SK-N-SH treated with all-trans-retinoic acid at 6 μM for 48 hours (cell line): Measurements from ENCODE around the gene TNPO2.
A peak's percentile ranks its signal among the peaks of the same experiment; 100 is the strongest.

Experiments
- ATAC-seq: fragments of 200-7000 bp; cut with Tn5 transposase; 3 replicates; pipeline ENCODE4 v1.9.1; 2020; ENCODE audit warnings: mild to moderate bottlenecking, moderate library complexity
- BACH2 ChIP-seq: fragments of 250-450 bp; sonication (Bioruptor Pico); IDR thresholded peaks from 2 replicates; pipeline ENCODE4 v1.9.0; 2021; ENCODE audit warnings: mild to moderate bottlenecking, borderline replicate concordance
- CREB5 ChIP-seq: fragments of 250-450 bp; sonication (Bioruptor Pico); IDR thresholded peaks from 2 replicates; pipeline ENCODE4 v1.5.1; 2020; ENCODE audit warnings: low read depth, mild to moderate bottlenecking, moderate library complexity
- CSDC2 ChIP-seq: fragments of 250-450 bp; sonication (Bioruptor Pico); IDR thresholded peaks from 2 replicates; pipeline ENCODE4 v1.5.0; 2020; ENCODE audit warnings: mild to moderate bottlenecking, moderate library complexity
- CSRNP3 ChIP-seq: fragments of 250-450 bp; sonication (Bioruptor Pico); IDR thresholded peaks from 2 replicates; pipeline ENCODE4 v1.5.1; 2021; ENCODE audit warnings: mild to moderate bottlenecking, moderate library complexity
- ESRRG ChIP-seq: fragments of 250-450 bp; sonication (Bioruptor Pico); IDR thresholded peaks from 2 replicates; pipeline ENCODE4 v1.6.1; 2021; ENCODE audit warnings: mild to moderate bottlenecking
- GLIS3 ChIP-seq: fragments of 250-450 bp; sonication (Bioruptor Pico); IDR thresholded peaks from 2 replicates; pipeline ENCODE4 v1.5.0; 2020; ENCODE audit warnings: mild to moderate bottlenecking, moderate library complexity
- ISL1 ChIP-seq: fragments of 250-450 bp; sonication (Bioruptor Pico); IDR thresholded peaks from 2 replicates; pipeline ENCODE4 v2.1.2; 2022; ENCODE audit warnings: mild to moderate bottlenecking, moderate library complexity
- OSR1 ChIP-seq: fragments of 250-450 bp; sonication (Bioruptor Pico); IDR thresholded peaks from 2 replicates; pipeline ENCODE4 v1.8.0; 2022; ENCODE audit warnings: moderate library complexity, mild to moderate bottlenecking, inconsistent platforms
- PATZ1 ChIP-seq: fragments of 250-450 bp; sonication (Bioruptor Pico); IDR thresholded peaks from 2 replicates; pipeline ENCODE4 v1.8.0; 2020; ENCODE audit warnings: mild to moderate bottlenecking, moderate library complexity, borderline replicate concordance
- PPARA ChIP-seq: fragments of 250-450 bp; sonication (Bioruptor Pico); IDR thresholded peaks from 2 replicates; pipeline ENCODE4 v1.5.0; 2020; ENCODE audit warnings: mild to moderate bottlenecking, borderline replicate concordance
- RARB ChIP-seq: fragments of 250-450 bp; sonication (Bioruptor Pico); IDR thresholded peaks from 2 replicates; pipeline ENCODE4 v1.8.0; 2021; ENCODE audit warnings: mild to moderate bottlenecking, moderate library complexity
- TCF4 ChIP-seq: fragments of 250-450 bp; sonication (Bioruptor Pico); IDR thresholded peaks from 2 replicates; pipeline ENCODE4 v1.8.0; 2021; ENCODE audit warnings: mild to moderate bottlenecking, moderate library complexity, borderline replicate concordance
- TOX ChIP-seq: fragments of 250-450 bp; sonication (Bioruptor Pico); IDR thresholded peaks from 2 replicates; pipeline ENCODE4 v1.8.0; 2021; ENCODE audit warnings: mild to moderate bottlenecking, moderate library complexity, borderline replicate concordance
- TSHZ2 ChIP-seq: fragments of 250-450 bp; sonication (Bioruptor Pico); IDR thresholded peaks from 2 replicates; pipeline ENCODE4 v1.5.0; 2020; ENCODE audit warnings: mild to moderate bottlenecking, moderate library complexity
- ZC3H10 ChIP-seq: fragments of 250-450 bp; sonication (Bioruptor Pico); IDR thresholded peaks from 2 replicates; pipeline ENCODE4 v1.5.1; 2021; ENCODE audit warnings: mild to moderate bottlenecking, moderate library complexity
- ZFP3 ChIP-seq: fragments of 250-450 bp; sonication (Bioruptor Pico); IDR thresholded peaks from 2 replicates; pipeline ENCODE4 v1.5.0; 2020; ENCODE audit warnings: mild to moderate bottlenecking, moderate library complexity
- ZFP30 ChIP-seq: fragments of 450-650 bp; formaldehyde crosslinking; IDR thresholded peaks from 2 replicates; pipeline ENCODE4 v1.5.0; 2022; ENCODE audit warnings: mild to moderate bottlenecking, moderate library complexity
- ZNF565 ChIP-seq: fragments of 450-650 bp; formaldehyde crosslinking; conservative IDR thresholded peaks from 2 replicates; pipeline ENCODE4 v1.5.0; 2020; ENCODE audit warnings: low read depth, mild to moderate bottlenecking, moderate library complexity
- ZNF8 ChIP-seq: fragments of 450-650 bp; formaldehyde crosslinking; IDR thresholded peaks from 2 replicates; pipeline ENCODE4 v1.5.0; 2020; ENCODE audit warnings: mild to moderate bottlenecking, moderate library complexity

TNPO2 gene

GRCh38 chr19:12676928-12677327, 46.8 kb downstream of the TNPO2 start:
- TF ChIP-seq BACH2 (no peak), ZNF8 (CRISPR knock-in tag) (no peak), ZC3H10 (no peak), ISL1 (CRISPR knock-in tag) (no peak)
- no peak for ATAC-seq

GRCh38 chr19:12676384-12676792, 47.3 kb downstream of the TNPO2 start:
- ATAC-seq, result peak; percentile 67

GRCh38 chr19:12675940-12676339, 47.8 kb downstream of the TNPO2 start:
- no peak for ATAC-seq
- no peak for TF ChIP-seq CREB5
- no peak for TF ChIP-seq ISL1 (CRISPR knock-in tag)
- TF ChIP-seq ZFP3 (CRISPR knock-in tag), result no peak
- TF ChIP-seq CSDC2 (CRISPR knock-in tag), result no peak
- no peak for TF ChIP-seq CSRNP3 (CRISPR knock-in tag)
- no peak for TF ChIP-seq OSR1 (CRISPR knock-in tag)
- no peak for TF ChIP-seq PPARA
- no peak for TF ChIP-seq BACH2
- no peak for TF ChIP-seq TOX
- TF ChIP-seq ZC3H10, result no peak
- TF ChIP-seq RARB (CRISPR knock-in tag), result no peak

More at GRCh38 chr19:12676384-12676792, 47.3 kb downstream of the TNPO2 start:
- TF ChIP-seq ZNF565 (CRISPR knock-in tag), result no peak
- TF ChIP-seq CREB5, result no peak
- no peak for TF ChIP-seq CSDC2 (CRISPR knock-in tag)
- TF ChIP-seq ZNF8 (CRISPR knock-in tag), result no peak
- TF ChIP-seq TOX, result no peak
- no peak for TF ChIP-seq ISL1 (CRISPR knock-in tag)
- TF ChIP-seq PATZ1 (CRISPR knock-in tag), result no peak
- no peak for TF ChIP-seq ESRRG (CRISPR knock-in tag)
- TF ChIP-seq ZFP30, result no peak
- TF ChIP-seq ZFP3 (CRISPR knock-in tag), result no peak
- TF ChIP-seq RARB (CRISPR knock-in tag), result no peak
- TF ChIP-seq CSRNP3 (CRISPR knock-in tag), result no peak
- no peak for TF ChIP-seq TSHZ2 (CRISPR knock-in tag)
- no peak for TF ChIP-seq TCF4
- no peak for TF ChIP-seq GLIS3 (CRISPR knock-in tag)
- no peak for TF ChIP-seq BACH2
